ENCODE measurements around the gene ASPSCR1.
"Not testable (repeated sequence)": the region's sequence is repeated elsewhere in the genome, so short reads cannot be mapped to it uniquely, and the experiment has no call there.

Gene ASPSCR1

GRCh38 chr17:81942167-81942553 is 35.3 kb upstream of the ASPSCR1 start:
- DNase-seq = no peak

GRCh38 chr17:81944858-81945257 is 32.6 kb upstream of the ASPSCR1 start:
- DNase-seq = no peak

- DNase-seq = no peak
These were observed 30.2 kb upstream of the ASPSCR1 start, which contains the start of gene MYADML2 for GRCh38 chr17:81947189-81947588. TSS of gene MYADML2 (minus strand) at chr17:81947233. CDS start at chr17:81941741, 5,492 bp downstream.

- DNase-seq = no peak
These were observed 28.6 kb upstream of the ASPSCR1 start for GRCh38 chr17:81948635-81949378.

GRCh38 chr17:81950501-81950900 is 26.9 kb upstream of the ASPSCR1 start:
- DNase-seq = no peak

- DNase-seq = no peak
These were observed 25.4 kb upstream of the ASPSCR1 start for GRCh38 chr17:81951785-81952684.

- no peak for DNase-seq
These were observed 24.6 kb upstream of the ASPSCR1 start for GRCh38 chr17:81952792-81953228.

- DNase-seq = not testable (repeated sequence)
These were observed 24.0 kb upstream of the ASPSCR1 start for GRCh38 chr17:81953443-81953842.

- no peak for DNase-seq
These were observed 23.0 kb upstream of the ASPSCR1 start for GRCh38 chr17:81954131-81955057.

- DNase-seq = no peak
These were observed 22.3 kb upstream of the ASPSCR1 start for GRCh38 chr17:81955058-81955681.

GRCh38 chr17:81955756-81956544 is 21.5 kb upstream of the ASPSCR1 start:
- DNase-seq = no peak

GRCh38 chr17:81956607-81957589 is 20.5 kb upstream of the ASPSCR1 start:
- DNase-seq = no peak

- DNase-seq = no peak
These were observed 19.6 kb upstream of the ASPSCR1 start for GRCh38 chr17:81957691-81958432.

- DNase-seq = no peak
These were observed 18.6 kb upstream of the ASPSCR1 start for GRCh38 chr17:81958633-81959342.

- DNase-seq = no peak
These were observed 17.9 kb upstream of the ASPSCR1 start for GRCh38 chr17:81959362-81960129.

GRCh38 chr17:81960130-81960958 is 17.1 kb upstream of the ASPSCR1 start:
- DNase-seq = no peak

GRCh38 chr17:81961087-81961511 is 16.3 kb upstream of the ASPSCR1 start, which contains the start of gene NOTUM:
TSS of gene NOTUM (minus strand) at chr17:81961187. CDS start at chr17:81960909, 278 bp downstream.
- no peak for DNase-seq

All from NCI-H526 treated with DMSO at 0.1 percent for 48 hours (cell line).